GM12891 (cell line): ENCODE measurements around the gene CLIC5.

Experiments used
- DNase-seq: peaks from one replicate; pipeline ENCODE4 v3.0.0; 2011; ENCODE audit warnings: low spot score; ENCODE audit not compliant: insufficient read length
- FAIRE-seq: peaks from 2 replicates; lab custom pipeline; 2011; peaks lifted over from hg19 to GRCh38; lab: Jason Lieb, UNC
- PAX5 ChIP-seq: IDR thresholded peaks from 2 replicates; pipeline ENCODE4 v1.6.1; 2011; ENCODE audit warnings: low read length, moderate library complexity, mild to moderate bottlenecking; ENCODE audit not compliant: insufficient read depth, severe bottlenecking
- POLR2A ChIP-seq: IDR thresholded peaks from 2 replicates; pipeline ENCODE4 v1.6.1; 2011; ENCODE audit warnings: low read depth, low read length, control low read depth
- POLR2AphosphoS5 ChIP-seq: IDR thresholded peaks from 2 replicates; pipeline ENCODE4 v1.6.1; 2011; ENCODE audit warnings: low read depth, low read length, control low read depth
- POU2F2 ChIP-seq: IDR thresholded peaks from 2 replicates; pipeline ENCODE4 v1.6.1; 2011; ENCODE audit warnings: low read depth, mild to moderate bottlenecking, control low read depth, low read length, moderate library complexity
- SPI1 ChIP-seq: IDR thresholded peaks from 2 replicates; pipeline ENCODE4 v1.6.1; 2011; ENCODE audit warnings: low read depth, low read length, control low read depth
- TAF1 ChIP-seq: IDR thresholded peaks from 2 replicates; pipeline ENCODE4 v1.6.1; 2011; ENCODE audit warnings: low read depth, low read length, control low read depth

The CLIC5 gene

GRCh38 chr6:46052479-46052878 is 36.8 kb upstream of the CLIC5 start:
- TF ChIP-seq TAF1 (no peak), POLR2AphosphoS5 (no peak), POLR2A (no peak), PAX5 (no peak), POU2F2 (no peak), SPI1 (no peak)
- no peak for FAIRE-seq
- DNase-seq, result no peak

GRCh38 chr6:46051962-46052361 is 36.3 kb upstream of the CLIC5 start:
- TF ChIP-seq PAX5 (no peak), TAF1 (no peak), POLR2AphosphoS5 (no peak), POU2F2 (no peak), POLR2A (no peak), SPI1 (no peak)
- DNase-seq (no peak), FAIRE-seq (no peak)

DNA sequence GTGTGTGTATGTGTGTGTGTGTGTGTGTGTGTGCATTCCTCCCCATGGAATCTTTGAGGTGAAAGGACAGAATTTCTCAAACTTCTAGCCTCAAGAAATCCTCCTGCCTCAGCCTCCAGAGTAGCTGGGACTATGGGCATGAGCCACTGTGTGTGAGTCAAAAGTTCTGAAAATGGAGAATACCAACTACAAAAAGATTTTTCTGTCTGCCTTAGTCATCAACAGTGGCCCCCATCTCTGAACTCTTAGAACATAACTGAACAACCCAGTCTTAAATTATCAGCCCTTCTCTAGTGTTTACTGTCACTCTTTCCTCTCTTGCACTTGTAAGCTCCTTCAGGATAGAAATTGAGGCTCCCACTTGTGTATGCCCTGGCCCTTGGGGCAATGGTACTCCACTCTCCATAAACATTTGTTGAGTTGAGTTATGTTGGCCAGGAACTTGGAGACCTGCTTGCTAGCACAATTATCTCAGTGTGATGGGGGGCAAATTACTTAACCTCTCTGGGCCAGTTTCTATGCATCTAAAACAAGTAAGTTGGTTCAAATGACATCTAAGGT is 35.3 kb upstream of the CLIC5 start:
- FAIRE-seq (no peak), DNase-seq (no peak)
- TF ChIP-seq TAF1 (no peak), SPI1 (no peak), POLR2AphosphoS5 (no peak), POLR2A (no peak)

DNA sequence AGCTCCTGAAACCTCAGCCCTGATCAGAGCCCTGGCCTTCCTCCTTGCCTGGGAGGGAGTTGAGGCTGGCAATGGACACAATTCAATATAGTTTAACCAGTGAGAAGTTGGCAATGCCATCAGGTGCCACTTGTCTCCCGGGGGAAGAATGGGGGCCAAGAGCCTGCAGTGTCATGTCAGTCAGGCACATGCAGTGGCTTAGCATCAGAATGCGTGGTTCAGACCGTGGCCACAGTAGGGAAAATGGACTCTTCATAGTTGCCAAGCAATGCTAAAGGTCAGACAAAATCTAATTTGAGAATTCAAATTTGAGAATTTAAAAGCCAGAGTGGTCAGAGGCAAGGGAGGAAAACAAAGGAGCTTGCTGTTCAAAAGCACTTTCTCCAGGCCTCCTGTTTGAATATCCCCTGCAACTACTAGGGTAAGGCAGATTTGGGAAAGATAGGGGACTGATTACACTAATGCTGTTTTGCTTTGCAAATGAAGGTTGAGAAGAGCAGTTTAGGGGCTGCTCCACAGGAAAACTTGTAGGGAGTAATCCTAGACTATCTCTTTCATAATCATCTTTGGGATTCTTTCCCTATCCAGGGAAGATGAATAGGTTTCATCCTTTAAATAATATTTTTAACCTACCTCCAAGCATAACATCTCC is 33.1 kb upstream of the CLIC5 start:
- DNase-seq (no peak), FAIRE-seq (no peak)
- no peak for TF ChIP-seq POLR2AphosphoS5
- no peak for TF ChIP-seq SPI1
- no peak for TF ChIP-seq POU2F2
- no peak for TF ChIP-seq TAF1
- TF ChIP-seq PAX5, result no peak
- no peak for TF ChIP-seq POLR2A

- TF ChIP-seq PAX5, result no peak
- no peak for TF ChIP-seq POU2F2
- no peak for TF ChIP-seq POLR2A
- no peak for DNase-seq
- no peak for FAIRE-seq
Measured at GRCh38 chr6:46046558-46047174, 31.0 kb upstream of the CLIC5 start.

DNA sequence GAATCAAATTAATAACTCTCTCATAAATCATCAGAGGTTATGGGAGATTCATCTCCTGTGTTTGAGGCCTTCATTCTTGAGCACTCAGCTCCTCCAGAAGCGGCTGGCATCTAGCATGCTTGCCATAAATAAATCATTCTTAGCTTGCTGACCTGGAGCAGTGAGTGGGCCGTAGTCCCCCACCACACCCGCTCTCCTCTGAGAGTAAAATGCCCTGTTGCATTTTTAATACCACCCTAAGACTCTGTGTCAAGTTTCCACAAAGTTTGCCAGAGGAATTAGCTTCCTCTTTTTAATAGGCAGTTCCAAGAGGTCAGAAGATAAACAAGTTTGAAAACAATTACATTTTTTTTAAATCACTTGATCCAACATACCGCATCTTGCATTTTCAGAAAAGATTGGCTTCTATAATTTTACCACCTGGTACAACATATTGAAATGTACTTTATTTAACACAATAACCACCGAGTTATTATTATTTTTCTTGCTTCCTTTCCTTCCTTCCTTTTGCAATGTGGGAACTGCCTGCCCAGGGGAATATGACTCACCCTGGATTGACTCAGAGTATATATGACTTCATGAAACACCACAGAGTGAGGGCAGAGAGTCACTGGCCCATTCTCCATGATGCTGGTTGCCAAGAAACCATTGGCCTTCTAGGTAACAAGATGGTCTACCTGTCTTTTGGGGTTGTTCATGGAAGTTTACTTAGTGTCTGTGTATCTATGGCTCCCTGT is 29.4 kb upstream of the CLIC5 start:
- no peak for DNase-seq
- TF ChIP-seq PAX5, result no peak
- TF ChIP-seq POU2F2, result no peak
- TF ChIP-seq SPI1, result no peak
- TF ChIP-seq POLR2A, result no peak
- no peak for TF ChIP-seq TAF1
- no peak for TF ChIP-seq POLR2AphosphoS5
- no peak for FAIRE-seq

GRCh38 chr6:46042355-46042999 is 26.8 kb upstream of the CLIC5 start:
- TF ChIP-seq POU2F2 (peak; percentile 9; the same call in 1 of the 2 replicates), POLR2A (no peak)
- FAIRE-seq (peak; percentile 13), DNase-seq (peak; percentile 16)

- DNase-seq, result no peak
- no peak for FAIRE-seq
- no peak for TF ChIP-seq PAX5
- TF ChIP-seq POLR2AphosphoS5, result no peak
- no peak for TF ChIP-seq POU2F2
- TF ChIP-seq TAF1, result no peak
- no peak for TF ChIP-seq SPI1
- TF ChIP-seq POLR2A, result no peak
Measured at GRCh38 chr6:46040288-46040687, 24.6 kb upstream of the CLIC5 start.

GRCh38 chr6:46039646-46040045 is 24.0 kb upstream of the CLIC5 start:
- DNase-seq (no peak), FAIRE-seq (no peak)
- TF ChIP-seq SPI1 (no peak), POLR2AphosphoS5 (no peak), TAF1 (no peak), PAX5 (no peak), POLR2A (no peak), POU2F2 (no peak)
